ENCODE measurements around the gene LAMA2. TPM values are rescaled to one million over a fixed set of nuclear protein-coding genes. Genes with fewer than 3 reads are reported as not detected.
"Not testable (repeated sequence)": the region's sequence is repeated elsewhere in the genome, so short reads cannot be mapped to it uniquely, and the experiment has no call there.

The LAMA2 gene
- total and polyA plus RNA-seq, 2 experiments from 2014 or later: 0.91 to 6.4 TPM

- Mint-ChIP-seq H3K27me3 (ENCODE audit: insufficient read depth, low read depth, poor library complexity) (no peaks in the 10 kb centered on the region), H3K4me1 (no peaks in the 10 kb centered on the region), H3K9me3 (no peaks in the 10 kb centered on the region), H3K27ac (no peak overlapping the region), H3K4me3 (no peak overlapping the region), H3K36me3 (ENCODE audit: low read depth) (no peaks in the 10 kb centered on the region)
- H3K79me2 ChIP-seq (replicated peaks; ENCODE audit: insufficient read depth): no peaks in the 10 kb centered on the region
- H3K27ac ChIP-seq (ENCODE audit: low read depth): no peak overlapping the region
- H2AFZ ChIP-seq: no peak overlapping the region
- H3K4me1 ChIP-seq (ENCODE audit: insufficient read depth): no peaks in the 10 kb centered on the region
- no peak overlapping the region for H3K4me2 ChIP-seq
- H4K20me1 ChIP-seq (replicated peaks; ENCODE audit: insufficient read depth): no peaks in the 10 kb centered on the region
- no peak overlapping the region for H3K4me3 ChIP-seq
- ATAC-seq (no peak), DNase-seq (ENCODE audit: low spot score) (no peak)
- TF ChIP-seq JUNB (IDR thresholded peaks at IDR 0.05; ENCODE audit: unreplicated experiment): no peak
- TF ChIP-seq EZH2 (IDR thresholded peaks at IDR 0.05; ENCODE audit: low read depth, unreplicated experiment): no peak
- H3K9me2 ChIP-seq (ENCODE audit: insufficient read depth): no peaks in the 10 kb centered on the region
- H3K27me3 ChIP-seq (ENCODE audit: insufficient read depth): no peaks in the 10 kb centered on the region
- no peaks in the 10 kb centered on the region for H3F3A ChIP-seq (replicated peaks; ENCODE audit: low read depth)
- H3K36me3 ChIP-seq (ENCODE audit: insufficient read depth): no peaks in the 10 kb centered on the region
These were observed 190.9 kb downstream of the LAMA2 start for GRCh38 chr6:129073691-129074395.

GRCh38 chr6:129084406-129084805, 201.5 kb downstream of the LAMA2 start:
- peaks cover 3% of the 10 kb centered on the region; the same call in 2 of the 3 replicates for H3K4me1 Mint-ChIP-seq
- peaks cover 9% of the 10 kb centered on the region; the same call in 2 of the 3 replicates for H3K9me3 Mint-ChIP-seq
- no peak for ATAC-seq

GRCh38 chr6:129088481-129088880, 205.5 kb downstream of the LAMA2 start:
- H3K4me2 ChIP-seq; H4K20me1 ChIP-seq (replicated peaks; ENCODE audit: insufficient read depth); H3K9me3 Mint-ChIP-seq; H3K4me3 Mint-ChIP-seq; H3K4me1 Mint-ChIP-seq; H3K27ac ChIP-seq (ENCODE audit: low read depth); H3K79me2 ChIP-seq (replicated peaks; ENCODE audit: insufficient read depth); H3K36me3 Mint-ChIP-seq (ENCODE audit: low read depth); DNase-seq (ENCODE audit: low spot score); H3K4me1 ChIP-seq (ENCODE audit: insufficient read depth); H3K4me3 ChIP-seq; H3K27ac Mint-ChIP-seq; H3K27me3 ChIP-seq (ENCODE audit: insufficient read depth); H2AFZ ChIP-seq; H3F3A ChIP-seq (replicated peaks; ENCODE audit: low read depth); H3K9me2 ChIP-seq (ENCODE audit: insufficient read depth); H3K36me3 ChIP-seq (ENCODE audit: insufficient read depth); ATAC-seq; H3K27me3 Mint-ChIP-seq (ENCODE audit: insufficient read depth, low read depth, poor library complexity): not testable (repeated sequence)

More at GRCh38 chr6:129084406-129084805, 201.5 kb downstream of the LAMA2 start:
- no peaks in the 10 kb centered on the region for H3K9me2 ChIP-seq (ENCODE audit: insufficient read depth)
- H3F3A ChIP-seq (replicated peaks; ENCODE audit: low read depth): no peaks in the 10 kb centered on the region
- H3K27me3 ChIP-seq (ENCODE audit: insufficient read depth): no peaks in the 10 kb centered on the region
- no peaks in the 10 kb centered on the region for H3K36me3 Mint-ChIP-seq (ENCODE audit: low read depth)
- no peaks in the 10 kb centered on the region for H4K20me1 ChIP-seq (replicated peaks; ENCODE audit: insufficient read depth)
- 0 out of 2 replicates have a peak, but pooled peaks cover 6% of the 10 kb centered on the region for H3K36me3 ChIP-seq (ENCODE audit: insufficient read depth)
- no peak overlapping the region for H3K4me3 ChIP-seq
- H2AFZ ChIP-seq: no peak overlapping the region
- no peak overlapping the region for H3K27ac ChIP-seq (ENCODE audit: low read depth)
- TF ChIP-seq EZH2 (IDR thresholded peaks at IDR 0.05; ENCODE audit: low read depth, unreplicated experiment): no peak
- no peaks in the 10 kb centered on the region for H3K79me2 ChIP-seq (replicated peaks; ENCODE audit: insufficient read depth)
- H3K27ac Mint-ChIP-seq: 0 out of 2 replicates have a peak overlapping the region, but pooled peaks have one; percentile 15
- no peaks in the 10 kb centered on the region for H3K27me3 Mint-ChIP-seq (ENCODE audit: insufficient read depth, low read depth, poor library complexity)
- DNase-seq (ENCODE audit: low spot score): no peak
- H3K4me3 Mint-ChIP-seq: no peak overlapping the region
- no peaks in the 10 kb centered on the region for H3K4me1 ChIP-seq (ENCODE audit: insufficient read depth)
- H3K4me2 ChIP-seq: no peak overlapping the region

- Histone ChIP-seq H3K27me3 (ENCODE audit: insufficient read depth) (no peaks in the 10 kb centered on the region), H3K36me3 (ENCODE audit: insufficient read depth) (0 out of 2 replicates have a peak, but pooled peaks cover 7% of the 10 kb centered on the region), H3K4me2 (no peak overlapping the region), H4K20me1 (replicated peaks; ENCODE audit: insufficient read depth) (no peaks in the 10 kb centered on the region), H3F3A (replicated peaks; ENCODE audit: low read depth) (no peaks in the 10 kb centered on the region), H3K27ac (ENCODE audit: low read depth) (no peak overlapping the region), H3K4me1 (ENCODE audit: insufficient read depth) (no peaks in the 10 kb centered on the region), H2AFZ (no peak overlapping the region), H3K4me3 (no peak overlapping the region), H3K9me2 (ENCODE audit: insufficient read depth) (no peaks in the 10 kb centered on the region), H3K79me2 (replicated peaks; ENCODE audit: insufficient read depth) (no peaks in the 10 kb centered on the region)
- ATAC-seq (no peak), DNase-seq (ENCODE audit: low spot score) (no peak)
- Mint-ChIP-seq H3K9me3 (peaks cover 9% of the 10 kb centered on the region; the same call in 1 of the 3 replicates), H3K4me1 (peaks cover 3% of the 10 kb centered on the region; the same call in 2 of the 3 replicates), H3K27ac (no peak overlapping the region), H3K4me3 (no peak overlapping the region), H3K27me3 (ENCODE audit: insufficient read depth, low read depth, poor library complexity) (no peaks in the 10 kb centered on the region), H3K36me3 (ENCODE audit: low read depth) (no peaks in the 10 kb centered on the region)
- TF ChIP-seq NANOG (IDR thresholded peaks at IDR 0.05; ENCODE audit: borderline replicate concordance): no peak
- no peak for TF ChIP-seq CREB1 (CRISPR knock-in tag; IDR thresholded peaks at IDR 0.05; ENCODE audit: low read depth)
- TF ChIP-seq EZH2phosphoT487 (IDR thresholded peaks at IDR 0.05; ENCODE audit: unreplicated experiment): no peak
These were observed 206.4 kb downstream of the LAMA2 start for GRCh38 chr6:129089357-129089756.
